NCI-H748 treated with DMSO at 0.1 percent for 48 hours (cell line): ENCODE results near the gene PTPN6.

Experiments used
- DNase-seq: peaks from one replicate; lab custom pipeline; 2025; lab: John Stamatoyannopoulos, UW

The PTPN6 gene

DNA sequence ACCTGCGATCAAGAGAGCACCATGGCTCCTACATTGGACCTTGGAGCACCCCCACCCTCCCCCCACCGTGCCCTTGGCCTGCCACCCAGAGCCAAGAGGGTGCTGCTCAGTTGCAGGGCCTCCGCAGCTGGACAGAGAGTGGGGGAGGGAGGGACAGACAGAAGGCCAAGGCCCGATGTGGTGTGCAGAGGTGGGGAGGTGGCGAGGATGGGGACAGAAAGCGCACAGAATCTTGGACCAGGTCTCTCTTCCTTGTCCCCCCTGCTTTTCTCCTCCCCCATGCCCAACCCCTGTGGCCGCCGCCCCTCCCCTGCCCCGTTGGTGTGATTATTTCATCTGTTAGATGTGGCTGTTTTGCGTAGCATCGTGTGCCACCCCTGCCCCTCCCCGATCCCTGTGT, 9.4 kb upstream of the PTPN6 start:
- no peak for DNase-seq

DNA sequence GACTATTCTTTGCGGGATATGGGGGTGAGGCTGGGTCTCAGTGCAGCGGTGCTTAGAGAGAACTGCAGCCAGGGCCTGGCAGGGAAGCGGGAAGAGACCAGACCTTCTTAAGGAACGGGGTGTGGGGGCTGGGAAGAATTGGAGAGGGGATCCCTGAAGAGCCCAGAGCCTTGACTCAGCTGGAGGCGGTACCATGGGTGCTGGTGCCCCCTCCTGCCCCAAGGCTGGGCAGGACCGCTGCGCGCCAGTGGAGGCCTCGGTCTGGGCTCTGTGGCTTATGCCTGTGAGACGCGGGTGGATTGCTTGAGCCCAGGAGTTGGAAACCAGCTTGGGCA, 8.9 kb upstream of the PTPN6 start:
- DNase-seq, result no peak

DNA sequence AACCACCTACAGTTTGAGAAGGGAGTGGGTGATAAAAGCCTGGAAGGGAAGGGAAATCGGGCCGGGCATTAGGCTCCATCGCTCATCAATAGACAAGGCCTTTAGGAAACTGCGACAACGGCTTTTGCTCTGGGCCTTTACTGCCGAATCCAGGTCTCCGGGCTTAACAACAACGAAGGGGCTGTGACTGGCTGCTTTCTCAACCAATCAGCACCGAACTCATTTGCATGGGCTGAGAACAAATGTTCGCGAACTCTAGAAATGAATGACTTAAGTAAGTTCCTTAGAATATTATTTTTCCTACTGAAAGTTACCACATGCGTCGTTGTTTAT, 7.8 kb upstream of the PTPN6 start:
- DNase-seq, result peak; percentile 88

DNA sequence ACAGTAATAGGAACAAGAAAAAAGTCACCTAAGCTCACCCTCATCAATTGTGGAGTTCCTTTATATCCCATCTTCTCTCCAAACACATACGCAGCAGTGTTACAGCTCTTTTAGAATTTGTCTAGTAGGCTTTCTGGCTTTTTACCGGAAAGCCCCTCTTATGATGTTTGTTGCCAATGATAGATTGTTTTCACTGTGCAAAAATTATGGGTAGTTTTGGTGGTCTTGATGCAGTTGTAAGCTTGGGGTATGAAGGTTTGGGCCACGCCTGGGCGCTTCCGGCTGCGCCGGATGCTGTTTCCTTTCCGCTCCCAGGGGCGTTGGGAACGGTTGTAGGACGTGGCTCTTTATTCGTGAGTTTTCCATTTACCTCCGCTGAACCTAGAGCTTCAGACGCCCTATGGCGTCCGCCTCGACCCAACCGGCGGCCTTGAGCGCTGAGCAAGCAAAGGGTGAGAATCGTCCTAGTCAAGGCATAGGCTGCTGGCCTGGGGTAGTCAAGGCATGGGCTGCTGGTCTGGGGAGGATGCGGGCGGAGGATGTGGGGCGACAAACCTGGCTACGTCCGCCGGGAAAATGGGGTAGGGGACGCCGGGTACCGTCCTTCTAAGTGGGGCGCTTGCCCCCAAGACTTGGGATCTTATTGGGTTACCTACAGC, 7.3 kb upstream of the PTPN6 start, which contains the start of the genes C12orf57 and RNU7-1:
Gene C12orf57, plus strand, starts transcription at position 301 of the 659 bp plus-strand sequence. Its CDS starts 100 bp downstream, at position 401.
Gene RNU7-1, plus strand, starts transcription at position 95 of the 659 bp plus-strand sequence.
- DNase-seq, result peak; percentile 88

DNA sequence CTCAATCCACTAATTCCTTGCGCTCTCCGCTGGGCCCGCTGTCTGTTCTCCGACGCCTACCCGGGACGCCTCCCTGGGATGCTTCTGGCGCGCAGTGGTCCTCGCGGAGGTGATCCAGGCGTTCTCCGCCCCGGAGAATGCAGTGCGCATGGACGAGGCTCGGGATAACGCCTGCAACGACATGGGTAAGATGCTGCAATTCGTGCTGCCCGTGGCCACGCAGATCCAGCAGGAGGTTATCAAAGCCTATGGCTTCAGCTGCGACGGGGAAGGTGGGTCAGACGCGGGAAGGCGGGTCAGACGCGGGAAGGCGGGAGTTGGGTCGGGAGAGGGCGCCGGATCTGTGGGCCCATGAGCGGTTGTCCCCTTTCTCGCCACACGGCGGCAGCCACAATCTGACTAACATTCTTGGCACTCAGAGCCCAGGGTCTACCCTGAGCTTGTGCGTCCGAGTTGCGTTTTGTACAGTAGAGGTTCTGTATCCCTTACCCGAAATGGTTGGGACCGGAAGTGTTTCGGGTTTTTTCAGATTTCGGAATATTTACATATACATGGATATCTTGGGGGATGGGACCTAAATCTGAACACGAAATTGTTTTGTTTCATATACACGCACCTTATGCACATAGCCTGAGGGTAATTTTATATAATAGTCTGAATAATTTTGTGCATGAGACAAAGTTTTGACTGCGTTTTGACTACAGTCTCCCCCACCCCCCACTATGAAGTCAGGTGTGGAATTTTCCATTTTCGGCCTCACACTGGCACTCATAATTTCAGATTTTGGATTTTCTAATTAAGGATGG, 6.6 kb upstream of the PTPN6 start:
- DNase-seq, result peak; percentile 83

DNA sequence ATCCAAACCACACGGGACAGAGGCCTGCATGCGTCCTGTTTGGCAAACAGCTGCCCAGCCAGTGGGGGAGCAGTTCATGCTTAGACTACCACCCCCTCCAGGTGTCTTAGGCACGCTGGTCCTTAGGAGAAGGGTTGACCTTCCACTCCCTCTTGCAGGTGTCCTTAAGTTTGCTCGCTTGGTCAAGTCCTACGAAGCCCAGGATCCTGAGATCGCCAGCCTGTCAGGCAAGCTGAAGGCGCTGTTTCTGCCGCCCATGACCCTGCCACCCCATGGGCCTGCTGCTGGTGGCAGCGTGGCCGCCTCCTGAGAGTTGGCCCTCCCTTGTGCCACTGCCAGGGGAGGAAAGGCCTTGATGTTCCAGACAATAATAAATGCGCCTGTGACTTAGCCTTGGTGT, 5.5 kb upstream of the PTPN6 start:
- DNase-seq, result no peak

DNA sequence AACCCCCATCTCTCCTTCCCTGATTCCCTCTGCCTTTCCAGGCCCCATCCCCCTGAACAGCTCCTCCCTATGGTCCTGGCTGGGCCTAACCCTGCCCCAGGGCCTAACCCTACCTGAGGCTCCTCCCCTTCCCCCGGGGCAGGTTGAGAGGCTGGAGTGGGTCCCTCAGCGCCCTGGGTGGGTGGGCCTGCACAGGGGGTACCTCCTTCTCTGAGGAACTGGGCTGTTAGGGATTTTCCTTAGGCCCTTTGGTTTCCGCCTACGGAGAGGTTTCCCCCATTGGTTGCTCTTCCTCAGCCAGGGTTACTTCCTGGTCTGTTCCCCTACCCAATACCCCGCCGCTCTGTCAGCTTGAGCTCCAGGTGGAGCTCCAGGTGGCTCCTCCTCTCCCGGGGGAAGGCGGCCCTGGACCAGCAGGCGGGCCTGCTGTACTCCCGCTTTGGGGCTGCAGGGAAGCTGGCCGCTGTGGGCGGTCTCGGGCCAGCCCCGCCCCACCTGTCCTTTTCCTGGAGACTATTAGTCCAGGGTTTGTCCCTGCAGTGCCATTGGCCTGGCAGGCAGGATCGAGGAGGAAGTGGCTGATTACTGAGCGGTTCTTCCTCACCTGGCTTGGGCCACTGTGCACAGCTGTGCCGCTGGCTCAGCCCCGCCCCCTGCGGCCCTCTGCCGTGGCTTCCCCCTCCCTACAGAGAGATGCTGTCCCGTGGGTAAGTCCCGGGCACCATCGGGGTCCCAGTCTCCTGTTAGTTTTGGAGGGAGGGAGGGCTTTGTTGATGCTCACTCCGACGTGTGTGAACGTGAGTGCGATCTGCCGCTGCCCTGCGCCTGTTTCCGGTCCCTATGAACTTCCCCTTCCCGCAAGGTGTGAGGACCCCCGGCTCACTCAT, 4.9 kb upstream of the PTPN6 start:
- DNase-seq, result peak; percentile 81

DNA sequence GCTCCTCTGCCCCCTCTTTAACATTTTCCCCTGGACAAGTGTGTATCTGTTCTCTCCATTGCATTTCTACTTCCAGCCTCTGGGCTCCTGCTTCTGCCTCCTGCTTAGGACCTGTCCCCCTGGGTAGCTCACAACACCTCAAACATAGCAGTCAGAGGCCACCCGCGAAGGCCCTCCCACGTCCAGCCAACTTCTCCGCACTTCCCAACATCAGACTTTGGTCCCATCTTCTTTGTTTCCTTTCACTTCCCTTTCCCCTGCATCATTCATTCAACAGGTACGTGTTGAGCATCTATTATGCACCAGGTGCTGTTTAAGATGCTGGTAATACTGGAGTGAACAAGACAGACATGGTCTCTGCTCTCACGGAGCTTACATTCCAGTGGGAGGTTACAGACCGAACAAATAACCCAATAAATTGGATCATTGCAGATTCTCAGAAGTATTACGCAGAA, 4.2 kb upstream of the PTPN6 start:
- no peak for DNase-seq

DNA sequence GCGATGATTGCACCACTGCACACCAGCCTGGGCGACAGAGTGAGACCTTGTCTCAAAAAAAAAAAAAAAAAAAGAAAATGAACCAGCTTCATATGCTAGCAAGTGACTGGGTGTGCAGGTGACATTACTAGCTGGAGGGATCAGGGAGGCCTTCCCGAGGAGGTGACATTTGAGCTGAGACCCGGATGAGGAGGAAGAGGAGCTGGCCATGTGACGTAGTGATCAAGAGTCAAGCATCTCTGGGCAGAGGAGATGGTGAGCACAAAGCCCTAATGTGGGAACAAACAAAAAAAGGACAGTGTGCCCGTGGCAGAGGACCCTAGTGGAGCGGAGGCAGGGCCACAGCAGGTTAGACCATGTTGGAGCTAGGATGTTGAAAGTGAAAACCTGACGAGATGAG, 3.5 kb upstream of the PTPN6 start:
- no peak for DNase-seq

DNA sequence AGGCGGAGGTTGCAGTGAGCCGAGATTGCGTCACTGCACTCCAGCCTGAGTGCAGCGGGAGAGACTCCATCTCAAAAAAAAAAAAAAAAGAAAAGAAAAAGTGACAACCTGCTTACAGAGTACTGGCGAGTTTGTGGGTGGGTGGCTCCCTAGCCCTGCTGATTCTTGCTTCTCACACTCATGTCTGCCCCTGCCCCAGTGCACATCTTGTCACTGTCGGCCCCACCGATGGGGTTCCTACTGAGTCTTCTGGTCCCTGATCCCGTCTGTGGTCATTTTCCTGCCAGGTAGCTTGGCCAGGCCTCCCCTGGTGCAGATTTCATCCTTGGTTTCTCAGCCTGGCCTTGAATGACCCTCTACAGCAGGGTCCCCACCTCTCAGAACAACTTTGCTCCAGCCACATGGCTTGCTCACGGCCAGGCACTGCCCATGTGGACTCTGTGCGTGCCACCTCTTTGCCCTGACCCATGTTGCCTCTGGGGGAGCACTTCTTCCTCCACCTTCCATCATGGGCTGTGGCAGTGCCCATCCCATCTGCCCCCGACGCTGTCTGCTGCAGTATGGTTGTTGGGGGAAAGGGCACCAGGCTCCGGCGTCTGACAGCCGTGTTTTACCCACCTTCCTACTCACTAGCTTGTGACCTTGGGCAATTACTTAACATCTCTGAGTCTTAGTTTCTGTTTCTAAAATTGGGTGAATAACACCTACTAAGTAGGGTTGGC, 2.1 kb upstream of the PTPN6 start:
- DNase-seq, result no peak

DNA sequence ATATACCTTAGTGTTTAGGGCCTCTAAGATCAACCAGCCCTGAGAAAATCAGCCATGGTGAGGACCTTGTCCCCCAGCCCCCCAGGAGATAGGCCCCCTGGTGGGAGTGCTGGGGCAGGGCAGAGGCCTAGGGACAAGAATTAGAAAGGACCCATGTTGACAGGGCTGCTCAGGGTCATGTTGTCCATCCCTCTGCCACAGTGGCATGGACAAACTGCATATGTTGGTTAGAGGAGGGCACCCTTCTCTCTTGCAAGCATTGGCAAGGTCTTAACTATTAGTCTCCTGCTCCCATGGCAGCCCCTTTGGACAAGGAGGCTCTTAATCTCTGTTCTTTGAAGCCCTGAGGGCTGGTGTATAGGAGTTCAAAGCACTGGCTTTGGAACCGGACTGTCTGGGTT, 755 bp upstream of the PTPN6 start:
- no peak for DNase-seq

DNA sequence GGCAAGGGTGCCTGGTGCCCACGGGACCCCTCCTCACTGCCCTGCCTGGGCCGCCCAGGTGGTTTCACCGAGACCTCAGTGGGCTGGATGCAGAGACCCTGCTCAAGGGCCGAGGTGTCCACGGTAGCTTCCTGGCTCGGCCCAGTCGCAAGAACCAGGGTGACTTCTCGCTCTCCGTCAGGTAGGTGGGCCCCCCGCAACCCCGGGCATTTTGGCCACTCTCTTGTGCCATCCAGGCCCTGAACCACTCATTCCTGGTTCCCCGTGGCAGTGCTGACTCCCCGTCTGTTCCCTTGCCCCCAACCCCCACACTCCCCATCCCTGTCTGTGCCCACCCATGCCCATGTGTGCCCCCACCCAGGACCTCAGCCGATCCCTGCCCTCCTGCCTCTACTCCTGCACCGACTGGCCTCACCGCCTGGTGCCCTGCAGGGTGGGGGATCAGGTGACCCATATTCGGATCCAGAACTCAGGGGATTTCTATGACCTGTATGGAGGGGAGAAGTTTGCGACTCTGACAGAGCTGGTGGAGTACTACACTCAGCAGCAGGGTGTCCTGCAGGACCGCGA, 480 bp downstream of the PTPN6 start:
- DNase-seq, result no peak

DNA sequence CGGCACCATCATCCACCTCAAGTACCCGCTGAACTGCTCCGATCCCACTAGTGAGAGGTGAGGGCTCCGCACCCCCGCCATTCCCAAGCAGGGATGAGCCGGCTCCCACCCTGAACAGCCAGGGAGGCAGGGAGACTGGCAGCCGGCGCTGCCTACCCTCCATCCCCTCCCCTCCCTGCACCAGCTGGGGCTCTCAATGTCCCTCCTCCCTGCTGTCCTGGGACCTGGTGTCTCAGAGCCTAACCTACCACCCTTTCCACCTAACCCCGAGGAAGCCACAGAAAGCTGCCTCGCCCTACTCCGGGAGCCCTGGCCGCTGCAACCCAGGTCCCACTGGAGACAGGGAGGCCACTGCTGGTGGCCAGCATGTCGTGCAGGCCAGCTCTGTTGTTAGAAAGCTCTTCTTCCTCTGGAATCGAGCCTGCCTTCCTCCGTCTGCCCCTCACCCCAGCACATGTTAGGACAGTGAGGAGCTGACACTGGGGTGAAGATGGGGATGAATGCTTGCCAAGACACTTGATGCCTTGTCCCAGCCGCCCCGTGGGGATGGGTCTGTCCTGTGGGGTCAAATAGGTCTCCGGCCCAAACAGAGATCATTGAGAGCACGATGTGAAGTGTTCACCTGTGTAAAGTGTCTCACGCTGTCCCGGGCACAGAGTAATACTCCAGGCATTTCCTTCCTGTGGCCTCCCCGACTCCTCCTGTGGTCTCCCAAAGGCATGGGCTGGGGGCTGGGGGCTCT, 1.1 kb downstream of the PTPN6 start:
- no peak for DNase-seq

DNA sequence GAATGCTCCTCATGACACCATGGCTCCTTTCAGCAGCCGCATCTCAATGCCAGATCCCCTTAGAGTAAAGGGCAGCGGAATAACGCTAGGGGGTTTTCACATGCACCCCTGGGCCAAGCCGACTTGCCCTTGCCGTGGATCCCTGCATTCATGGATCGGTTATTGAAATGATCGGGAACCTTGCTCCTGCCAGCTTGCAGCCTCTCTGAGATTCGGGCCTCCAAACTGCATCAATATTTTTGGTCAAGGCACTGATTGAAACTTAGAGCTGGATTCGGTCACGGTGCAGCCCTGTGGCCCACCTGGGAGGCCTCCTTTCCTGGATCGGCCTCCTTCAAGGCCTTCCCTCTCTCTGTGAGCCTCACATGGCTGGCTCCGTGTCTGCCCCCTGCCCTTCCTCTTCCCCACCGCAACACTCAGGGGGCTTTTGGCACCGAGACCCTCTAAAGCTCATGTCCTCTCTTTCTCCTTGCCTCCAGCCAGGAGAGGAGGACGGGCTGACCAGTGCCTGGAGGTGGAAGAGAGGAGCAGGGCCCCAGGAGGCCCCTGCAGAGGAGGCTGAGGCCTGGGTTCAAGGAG, 1.8 kb downstream of the PTPN6 start:
- DNase-seq, result no peak

DNA sequence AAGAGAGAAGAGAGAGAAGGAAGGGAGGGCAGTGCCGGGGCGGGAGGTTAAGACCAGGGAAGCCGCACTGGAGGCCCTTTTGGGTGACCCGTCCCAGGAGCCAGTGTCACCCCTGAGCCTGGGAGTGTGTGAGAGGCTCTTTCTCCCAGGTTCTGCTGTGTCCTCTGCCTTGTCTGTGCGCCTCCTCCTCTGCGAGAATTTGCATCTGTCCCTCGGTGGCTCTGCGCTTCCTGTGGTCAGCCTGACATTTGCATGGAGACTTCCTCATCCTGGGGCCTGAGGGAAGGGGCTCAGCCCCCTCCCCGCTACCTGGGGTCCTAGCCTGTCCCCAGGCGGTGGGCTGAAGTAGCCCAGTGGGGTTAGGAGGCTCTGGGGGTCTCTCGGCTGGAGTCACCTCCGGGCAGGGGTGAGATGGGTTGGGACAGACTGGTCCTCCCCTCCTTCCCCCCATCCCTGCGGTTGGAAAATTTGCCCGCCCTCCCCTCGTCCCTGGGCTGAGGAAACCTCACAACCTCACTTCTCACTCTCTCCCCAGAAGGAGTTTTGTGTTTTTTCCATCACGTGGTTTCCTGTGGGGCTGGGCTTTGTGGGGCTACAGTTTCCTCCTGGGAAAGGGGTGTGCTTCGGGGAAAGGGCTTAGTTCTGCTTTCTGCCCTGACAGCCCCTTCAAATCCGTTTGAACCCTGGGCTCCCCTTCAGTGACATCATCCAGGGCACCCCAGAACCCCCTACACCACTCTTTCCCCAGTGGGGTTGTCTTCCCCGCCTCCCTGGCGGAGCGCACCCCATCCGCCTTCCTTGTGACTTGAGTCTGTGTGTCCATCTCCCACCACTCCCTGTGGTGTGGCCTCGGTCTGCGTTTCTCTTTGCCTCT, 2.5 kb downstream of the PTPN6 start:
- DNase-seq, result no peak

DNA sequence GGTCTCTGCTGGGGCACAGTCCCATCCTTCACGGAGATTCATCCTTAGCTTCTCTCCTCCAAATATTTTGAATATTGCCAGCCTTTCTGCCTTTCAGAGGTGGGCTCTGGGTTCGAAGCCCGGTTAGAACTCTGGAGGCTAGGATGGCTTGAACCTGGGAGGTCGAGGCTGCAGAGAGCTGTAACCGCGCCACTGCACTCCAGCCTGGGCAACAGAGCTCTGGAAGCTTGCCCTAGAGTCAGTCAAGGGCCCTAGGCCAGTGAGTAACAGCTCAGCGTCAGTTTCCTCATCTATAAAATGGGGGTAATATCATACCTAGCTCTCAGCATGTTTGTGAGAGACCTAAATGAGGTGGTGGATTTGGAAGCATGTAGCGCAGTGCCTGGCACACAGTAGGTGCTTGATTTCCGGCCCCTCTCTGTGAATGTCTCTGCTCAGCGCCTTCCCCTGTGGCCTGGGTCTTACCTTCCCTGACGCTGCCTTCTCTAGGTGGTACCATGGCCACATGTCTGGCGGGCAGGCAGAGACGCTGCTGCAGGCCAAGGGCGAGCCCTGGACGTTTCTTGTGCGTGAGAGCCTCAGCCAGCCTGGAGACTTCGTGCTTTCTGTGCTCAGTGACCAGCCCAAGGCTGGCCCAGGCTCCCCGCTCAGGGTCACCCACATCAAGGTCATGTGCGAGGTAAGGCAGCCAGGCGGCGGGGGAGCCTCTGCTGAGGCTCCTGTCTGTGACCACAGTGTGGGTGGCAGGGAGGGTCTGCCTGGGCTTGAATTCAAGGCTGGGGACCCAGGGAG, 3.4 kb downstream of the PTPN6 start:
- no peak for DNase-seq

DNA sequence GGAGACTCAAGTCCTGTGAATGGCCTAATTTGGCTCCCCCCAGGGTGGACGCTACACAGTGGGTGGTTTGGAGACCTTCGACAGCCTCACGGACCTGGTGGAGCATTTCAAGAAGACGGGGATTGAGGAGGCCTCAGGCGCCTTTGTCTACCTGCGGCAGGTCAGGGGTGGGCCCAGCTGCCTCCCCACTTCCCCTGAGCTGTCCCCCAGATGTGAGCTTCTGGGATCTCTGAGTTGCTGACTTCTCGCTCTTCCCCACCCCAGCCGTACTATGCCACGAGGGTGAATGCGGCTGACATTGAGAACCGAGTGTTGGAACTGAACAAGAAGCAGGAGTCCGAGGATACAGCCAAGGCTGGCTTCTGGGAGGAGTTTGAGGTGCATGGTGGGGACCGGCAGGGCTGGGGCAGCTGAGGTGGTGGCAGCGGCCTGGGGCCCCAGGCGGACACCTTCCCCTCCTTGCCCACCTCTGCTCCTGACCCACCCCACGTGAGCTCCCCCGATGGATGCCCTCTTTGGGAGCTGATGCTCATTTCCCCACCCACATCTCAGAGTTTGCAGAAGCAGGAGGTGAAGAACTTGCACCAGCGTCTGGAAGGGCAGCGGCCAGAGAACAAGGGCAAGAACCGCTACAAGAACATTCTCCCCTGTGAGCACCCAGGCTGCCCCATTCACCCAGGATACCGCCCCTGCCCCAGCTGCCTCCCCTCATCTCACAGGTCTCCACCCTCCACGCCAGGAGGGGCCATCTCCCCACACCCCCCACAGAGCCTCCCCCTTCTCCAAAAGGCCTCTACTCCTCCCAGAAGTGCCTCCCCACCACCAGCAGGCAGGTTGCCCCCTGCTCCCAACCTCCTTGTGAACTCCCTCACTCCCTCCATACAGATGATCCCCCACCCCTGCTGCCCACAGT, 4.2 kb downstream of the PTPN6 start:
- DNase-seq, result no peak
